IPS-18a (cell line): ENCODE data around the gene ST14.

Experiments
- H3K27ac ChIP-seq: one replicate; pipeline ENCODE4 v1.5.1; 2013; ENCODE audit warnings: low read length
- H3K27me3 ChIP-seq: one replicate; pipeline ENCODE4 v1.6.1; 2013; ENCODE audit warnings: mild to moderate bottlenecking, low read length; ENCODE audit not compliant: control insufficient read depth, insufficient read depth
- H3K36me3 ChIP-seq: one replicate; pipeline ENCODE4 v1.6.1; 2013; ENCODE audit warnings: low read depth, low read length; ENCODE audit not compliant: control insufficient read depth
- H3K4me1 ChIP-seq: one replicate; pipeline ENCODE4 v1.6.1; 2013; ENCODE audit warnings: low read depth, low read length; ENCODE audit not compliant: control insufficient read depth
- H3K4me3 ChIP-seq: one replicate; pipeline ENCODE4 v1.5.1; 2013; ENCODE audit warnings: low read length
- H3K9ac ChIP-seq: one replicate; pipeline ENCODE4 v1.6.1; 2013; ENCODE audit warnings: mild to moderate bottlenecking, low read length, moderate library complexity
- H3K9me3 ChIP-seq: one replicate; pipeline ENCODE4 v1.6.1; 2013; ENCODE audit warnings: low read depth, low read length; ENCODE audit not compliant: control insufficient read depth

The ST14 gene

GRCh38 chr11:130203766-130204702, 44.5 kb downstream of the ST14 start:
- no peak overlapping the region for H3K27ac ChIP-seq
- H3K9ac ChIP-seq, result no peak overlapping the region
- H3K4me3 ChIP-seq, result no peak overlapping the region
- H3K36me3 ChIP-seq, result no peaks in the 10 kb centered on the region
- no peaks in the 10 kb centered on the region for H3K27me3 ChIP-seq
- no peaks in the 10 kb centered on the region for H3K9me3 ChIP-seq
- no peaks in the 10 kb centered on the region for H3K4me1 ChIP-seq

DNA sequence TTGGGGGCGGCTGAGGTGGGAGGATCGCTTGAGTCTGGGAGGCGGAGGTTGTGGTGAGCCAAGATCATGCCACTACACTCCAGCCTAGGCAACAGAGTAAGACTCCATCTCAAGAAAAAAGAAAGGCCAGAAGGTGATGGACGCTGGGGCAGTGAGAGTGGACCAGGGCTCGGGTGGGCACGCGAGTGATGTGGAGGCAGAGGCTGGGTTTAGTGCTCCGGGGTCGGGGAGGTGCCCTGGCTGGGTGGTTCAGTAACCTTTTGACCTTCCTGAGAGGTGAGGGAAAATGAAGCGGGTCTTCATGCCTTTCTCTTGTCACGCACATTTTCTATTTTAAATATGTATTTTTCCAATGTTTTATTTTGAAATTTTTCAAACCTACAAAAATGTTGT, 45.1 kb downstream of the ST14 start:
- no peak overlapping the region for H3K9ac ChIP-seq
- H3K9me3 ChIP-seq, result no peaks in the 10 kb centered on the region
- no peaks in the 10 kb centered on the region for H3K36me3 ChIP-seq
- no peaks in the 10 kb centered on the region for H3K4me1 ChIP-seq
- no peak overlapping the region for H3K4me3 ChIP-seq
- H3K27ac ChIP-seq, result no peak overlapping the region
- H3K27me3 ChIP-seq, result no peaks in the 10 kb centered on the region

- H3K9ac ChIP-seq, result no peak overlapping the region
- H3K27ac ChIP-seq, result no peak overlapping the region
- H3K27me3 ChIP-seq, result no peaks in the 10 kb centered on the region
- no peaks in the 10 kb centered on the region for H3K4me1 ChIP-seq
- no peaks in the 10 kb centered on the region for H3K9me3 ChIP-seq
- no peak overlapping the region for H3K4me3 ChIP-seq
- no peaks in the 10 kb centered on the region for H3K36me3 ChIP-seq
These were observed 46.6 kb downstream of the ST14 start for GRCh38 chr11:130206141-130206540.

DNA sequence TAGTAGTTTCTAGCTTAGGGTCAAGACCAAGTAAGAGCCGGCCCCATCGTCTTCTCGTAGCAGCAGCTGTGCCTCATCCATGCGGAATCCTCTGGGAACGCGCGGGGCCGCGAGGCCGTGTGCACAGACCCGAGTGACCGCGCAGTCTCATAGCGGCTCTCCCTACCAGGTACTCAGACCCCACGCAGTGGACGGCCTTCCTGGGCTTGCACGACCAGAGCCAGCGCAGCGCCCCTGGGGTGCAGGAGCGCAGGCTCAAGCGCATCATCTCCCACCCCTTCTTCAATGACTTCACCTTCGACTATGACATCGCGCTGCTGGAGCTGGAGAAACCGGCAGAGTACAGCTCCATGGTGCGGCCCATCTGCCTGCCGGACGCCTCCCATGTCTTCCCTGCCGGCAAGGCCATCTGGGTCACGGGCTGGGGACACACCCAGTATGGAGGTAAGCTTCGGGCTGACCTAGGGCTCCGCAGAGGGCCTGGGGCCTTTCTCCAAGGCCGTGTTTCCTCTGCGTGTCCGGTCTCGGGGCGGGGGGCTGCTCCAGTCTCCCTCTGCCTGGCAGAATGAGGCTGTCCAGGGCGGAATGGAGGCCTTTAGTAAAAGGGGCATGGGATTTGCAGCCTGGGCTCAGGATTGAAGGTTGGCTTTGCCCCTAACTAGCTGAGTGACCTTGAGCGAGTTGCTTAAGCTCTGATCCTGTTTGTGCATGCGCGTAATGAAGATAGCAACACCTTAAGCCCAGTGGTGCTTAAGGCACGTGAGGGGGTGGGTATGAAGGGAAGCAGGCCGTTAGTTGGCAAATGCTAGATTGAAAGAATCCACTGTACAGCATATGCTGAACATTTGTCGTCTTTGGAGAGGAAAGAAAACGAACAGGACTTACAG, 48.9 kb downstream of the ST14 start:
- H3K9ac ChIP-seq, result no peak overlapping the region
- no peaks in the 10 kb centered on the region for H3K4me1 ChIP-seq
- H3K9me3 ChIP-seq, result no peaks in the 10 kb centered on the region
- no peaks in the 10 kb centered on the region for H3K27me3 ChIP-seq
- no peak overlapping the region for H3K4me3 ChIP-seq
- no peak overlapping the region for H3K27ac ChIP-seq
- no peaks in the 10 kb centered on the region for H3K36me3 ChIP-seq

GRCh38 chr11:130209128-130209932, 49.7 kb downstream of the ST14 start:
- Histone ChIP-seq H3K27me3 (no peaks in the 10 kb centered on the region), H3K4me3 (no peak overlapping the region), H3K27ac (no peak overlapping the region), H3K9me3 (no peaks in the 10 kb centered on the region), H3K9ac (no peak overlapping the region), H3K4me1 (no peaks in the 10 kb centered on the region), H3K36me3 (no peaks in the 10 kb centered on the region)

DNA sequence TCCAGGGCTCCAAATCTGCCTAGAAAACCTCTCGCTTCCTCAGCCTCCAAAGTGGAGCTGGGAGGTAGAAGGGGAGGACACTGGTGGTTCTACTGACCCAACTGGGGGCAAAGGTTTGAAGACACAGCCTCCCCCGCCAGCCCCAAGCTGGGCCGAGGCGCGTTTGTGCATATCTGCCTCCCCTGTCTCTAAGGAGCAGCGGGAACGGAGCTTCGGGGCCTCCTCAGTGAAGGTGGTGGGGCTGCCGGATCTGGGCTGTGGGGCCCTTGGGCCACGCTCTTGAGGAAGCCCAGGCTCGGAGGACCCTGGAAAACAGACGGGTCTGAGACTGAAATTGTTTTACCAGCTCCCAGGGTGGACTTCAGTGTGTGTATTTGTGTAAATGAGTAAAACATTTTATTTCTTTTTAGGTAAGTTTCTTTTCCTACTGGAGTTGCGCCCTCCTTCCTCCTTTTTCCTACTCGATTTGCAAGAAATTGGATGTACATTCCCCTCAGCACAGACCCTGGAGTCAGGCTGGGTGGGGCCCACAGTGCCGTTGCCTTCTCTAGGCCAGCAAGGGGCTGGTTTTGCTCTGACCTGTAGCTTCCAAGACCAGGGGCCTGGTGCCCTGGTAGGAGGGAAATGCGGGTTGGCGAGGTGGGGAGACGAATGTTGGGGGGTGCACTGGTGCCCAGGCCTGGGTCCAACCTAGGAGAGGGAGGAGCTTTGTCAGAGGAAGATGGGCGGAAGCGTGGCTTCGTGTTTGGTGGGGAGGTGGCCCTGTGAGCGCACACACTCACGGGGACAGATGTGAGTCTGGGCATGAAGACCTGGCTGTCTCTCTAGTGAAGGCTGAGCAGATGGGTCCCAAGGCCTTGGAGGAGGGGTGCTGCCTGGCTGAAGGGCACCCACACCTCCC, 50.6 kb downstream of the ST14 start:
- no peak overlapping the region for H3K9ac ChIP-seq
- H3K36me3 ChIP-seq, result no peaks in the 10 kb centered on the region
- no peak overlapping the region for H3K27ac ChIP-seq
- no peaks in the 10 kb centered on the region for H3K27me3 ChIP-seq
- no peaks in the 10 kb centered on the region for H3K4me1 ChIP-seq
- no peaks in the 10 kb centered on the region for H3K9me3 ChIP-seq
- no peak overlapping the region for H3K4me3 ChIP-seq

DNA sequence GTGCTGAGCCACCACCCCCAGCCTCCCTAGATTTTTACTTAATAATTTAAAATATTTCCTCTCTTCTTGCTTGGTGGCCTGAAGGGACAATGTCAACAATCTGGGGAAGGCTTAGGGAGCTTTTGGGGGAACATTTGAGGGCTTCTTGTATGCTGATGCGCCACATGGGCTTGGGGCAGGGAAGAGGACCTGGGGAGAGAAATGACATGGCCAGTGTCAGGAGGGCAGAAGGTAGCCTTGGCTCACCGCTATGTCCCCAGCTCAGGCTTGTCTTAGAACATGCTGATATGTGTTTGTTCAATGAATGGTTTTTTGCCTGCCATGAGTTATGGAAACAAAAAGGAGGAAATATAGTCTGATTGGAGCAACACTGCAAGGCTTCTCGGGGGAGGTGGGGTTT, 51.6 kb downstream of the ST14 start:
- H3K9me3 ChIP-seq, result no peaks in the 10 kb centered on the region
- H3K9ac ChIP-seq, result no peak overlapping the region
- no peaks in the 10 kb centered on the region for H3K36me3 ChIP-seq
- no peaks in the 10 kb centered on the region for H3K27me3 ChIP-seq
- H3K4me1 ChIP-seq, result no peaks in the 10 kb centered on the region
- H3K27ac ChIP-seq, result no peak overlapping the region
- H3K4me3 ChIP-seq, result no peak overlapping the region

DNA sequence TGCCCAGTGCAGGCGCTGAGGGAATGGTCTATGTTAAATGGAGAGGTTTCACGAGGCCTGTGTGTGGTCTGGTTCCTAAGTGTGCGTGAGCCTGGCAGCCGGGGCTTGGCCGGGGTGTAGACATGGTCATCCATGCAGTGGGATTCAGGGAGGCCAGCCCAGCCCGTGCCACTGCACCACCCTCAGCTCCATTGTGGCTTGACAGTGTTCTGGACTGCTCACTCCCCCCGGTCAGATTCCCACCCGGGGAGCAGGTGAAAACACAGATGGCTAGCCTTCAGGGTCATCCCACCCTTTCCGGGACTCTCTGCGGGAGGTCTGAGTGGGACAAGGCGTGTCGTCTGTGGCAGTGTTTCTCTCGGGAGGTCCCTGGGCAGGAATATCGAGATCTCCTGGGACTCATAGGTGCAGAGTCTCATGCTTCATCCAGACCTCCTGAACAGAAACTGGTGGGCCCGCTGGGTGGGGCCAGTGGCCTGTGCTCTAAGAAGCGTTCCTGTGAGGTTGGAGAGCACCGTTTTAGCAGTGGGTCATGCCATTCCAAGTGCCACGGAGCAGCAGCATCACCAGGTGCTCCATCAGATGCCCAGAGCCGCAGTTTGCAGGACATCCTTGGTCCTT, 52.3 kb downstream of the ST14 start:
- no peaks in the 10 kb centered on the region for H3K27me3 ChIP-seq

GRCh38 chr11:130212431-130212961, 52.9 kb downstream of the ST14 start:
- no peaks in the 10 kb centered on the region for H3K27me3 ChIP-seq
- H3K9me3 ChIP-seq, result no peaks in the 10 kb centered on the region
- H3K4me1 ChIP-seq, result peaks cover 6% of the 10 kb centered on the region
- H3K4me3 ChIP-seq, result no peak overlapping the region
- no peaks in the 10 kb centered on the region for H3K36me3 ChIP-seq
- no peak overlapping the region for H3K27ac ChIP-seq
- H3K9ac ChIP-seq, result no peak overlapping the region

More for the DNA sequence above, 52.3 kb downstream of the ST14 start:
- H3K4me3 ChIP-seq, result no peak overlapping the region
- no peak overlapping the region for H3K9ac ChIP-seq
- no peaks in the 10 kb centered on the region for H3K9me3 ChIP-seq
- H3K27ac ChIP-seq, result no peak overlapping the region
- no peaks in the 10 kb centered on the region for H3K4me1 ChIP-seq
- H3K36me3 ChIP-seq, result no peaks in the 10 kb centered on the region
